ENCODE measurements around the gene CCDC170.

The CCDC170 gene

GRCh38 chr6:151617539-151617938, 123.7 kb downstream of the CCDC170 start:
- DNase-seq, result no peak

GRCh38 chr6:151618717-151619116, 124.9 kb downstream of the CCDC170 start:
- no peak for DNase-seq

GRCh38 chr6:151620179-151620578, 126.4 kb downstream of the CCDC170 start:
- DNase-seq, result no peak

- no peak for DNase-seq
Measured at GRCh38 chr6:151624071-151624470, 130.3 kb downstream of the CCDC170 start.

GRCh38 chr6:151624481-151624880, 130.7 kb downstream of the CCDC170 start:
- DNase-seq, result no peak

- DNase-seq, result no peak
Measured at GRCh38 chr6:151624900-151625536, 131.2 kb downstream of the CCDC170 start.

GRCh38 chr6:151627689-151628444, 134.1 kb downstream of the CCDC170 start:
- no peak for DNase-seq

- no peak for DNase-seq
Measured at GRCh38 chr6:151629791-151630190, 136.0 kb downstream of the CCDC170 start.

GRCh38 chr6:151630387-151630786, 136.6 kb downstream of the CCDC170 start:
- DNase-seq, result no peak

GRCh38 chr6:151630991-151631655, 137.3 kb downstream of the CCDC170 start:
- DNase-seq, result no peak

- DNase-seq, result no peak
Measured at GRCh38 chr6:151632415-151632987, 138.7 kb downstream of the CCDC170 start.

- no peak for DNase-seq
Measured at GRCh38 chr6:151633526-151634335, 139.9 kb downstream of the CCDC170 start.

GRCh38 chr6:151634336-151634720, 140.5 kb downstream of the CCDC170 start:
- no peak for DNase-seq

- no peak for DNase-seq
Measured at GRCh38 chr6:151635741-151636140, 141.9 kb downstream of the CCDC170 start.

- no peak for DNase-seq
Measured at GRCh38 chr6:151637814-151638213, 144.0 kb downstream of the CCDC170 start.

GRCh38 chr6:151639750-151640149, 145.9 kb downstream of the CCDC170 start:
- no peak for DNase-seq

- no peak for DNase-seq
Measured at GRCh38 chr6:151641028-151641427, 147.2 kb downstream of the CCDC170 start.

GRCh38 chr6:151647976-151648639, 154.3 kb downstream of the CCDC170 start:
- no peak for DNase-seq

- DNase-seq, result no peak
Measured at GRCh38 chr6:151649835-151650234, 156.0 kb downstream of the CCDC170 start.

GRCh38 chr6:151651639-151652038, 157.8 kb downstream of the CCDC170 start:
- DNase-seq, result no peak

GRCh38 chr6:151652325-151652724, 158.5 kb downstream of the CCDC170 start:
- no peak for DNase-seq
